ENCODE data around the gene CDC16.
A peak's percentile ranks its signal among the peaks of the same experiment; 100 is the strongest.

Gene CDC16

GRCh38 chr13:114222461-114222968 is 12.2 kb upstream of the CDC16 start:
- Histone ChIP-seq H3K4me1 (ENCODE audit: control insufficient read depth in 1 of 2, insufficient read depth in 2 of 2, low read length in 2 of 2) (no peaks in the 10 kb centered on the region), H3K36me3 (ENCODE audit: control insufficient read depth in 1 of 2, insufficient read depth in 2 of 2, low read length in 2 of 2) (no peaks in the 10 kb centered on the region), H3K23ac (ENCODE audit: low read length) (no peak overlapping the region), H3K4me2 (ENCODE audit: low read length) (no peak overlapping the region), H2AK5ac (ENCODE audit: low read length) (no peak overlapping the region), H4K91ac (ENCODE audit: low read depth, low read length) (no peak overlapping the region), H3K14ac (ENCODE audit: low read length) (no peak overlapping the region), H3K27me3 (ENCODE audit: insufficient read depth, low read length) (no peaks in the 10 kb centered on the region), H3K4me3 (ENCODE audit: low read depth, low read length) (no peak overlapping the region), H2BK120ac (ENCODE audit: insufficient read depth, low read length, poor library complexity) (no peak overlapping the region), H3K79me1 (ENCODE audit: low read length) (no peaks in the 10 kb centered on the region), H2BK12ac (ENCODE audit: low read length) (no peak overlapping the region), H3K18ac (ENCODE audit: low read length) (no peak overlapping the region), H4K12ac (ENCODE audit: low read depth, low read length) (no peak overlapping the region), H3K9ac (ENCODE audit: low read length) (no peak overlapping the region), H3K79me2 (ENCODE audit: control insufficient read depth, insufficient read depth, low read length, poor library complexity) (no peaks in the 10 kb centered on the region), H3K27ac (ENCODE audit: low read depth, low read length) (no peak overlapping the region), H3K9me3 (ENCODE audit: insufficient read depth, low read depth, low read length) (peaks cover 2% of the 10 kb centered on the region), H4K8ac (ENCODE audit: low read depth, low read length) (no peak overlapping the region), H2BK5ac (ENCODE audit: low read depth, low read length, poor library complexity) (no peak overlapping the region), H2AFZ (ENCODE audit: insufficient read depth, low read length, poor library complexity) (no peak overlapping the region), H3K4ac (ENCODE audit: low read depth, low read length) (no peak overlapping the region)
- WGBS (ENCODE audit: extremely low coverage, insufficient coverage, insufficient read length): no CpG with 5 or more reads among the region's 9 CpGs
- DNase-seq: peak; percentile 34 to 71

- H3K79me1 ChIP-seq (ENCODE audit: low read length): no peaks in the 10 kb centered on the region
- no peak overlapping the region for H4K8ac ChIP-seq (ENCODE audit: low read depth, low read length)
- no peak overlapping the region for H2BK120ac ChIP-seq (ENCODE audit: insufficient read depth, low read length, poor library complexity)
- H3K9ac ChIP-seq (ENCODE audit: low read length): no peak overlapping the region
- no peaks in the 10 kb centered on the region for H3K4me1 ChIP-seq (ENCODE audit: control insufficient read depth in 1 of 2, insufficient read depth in 2 of 2, low read length in 2 of 2)
- H3K27ac ChIP-seq (ENCODE audit: low read depth, low read length): no peak overlapping the region
- H2BK12ac ChIP-seq (ENCODE audit: low read length): no peak overlapping the region
- H3K18ac ChIP-seq (ENCODE audit: low read length): no peak overlapping the region
- no peaks in the 10 kb centered on the region for H3K27me3 ChIP-seq (ENCODE audit: insufficient read depth, low read length)
- no CpG with 5 or more reads among the region's 13 CpGs for WGBS (ENCODE audit: extremely low coverage, insufficient coverage, insufficient read length)
- H2BK5ac ChIP-seq (ENCODE audit: low read depth, low read length, poor library complexity): no peak overlapping the region
- no peak overlapping the region for H4K91ac ChIP-seq (ENCODE audit: low read depth, low read length)
- no peak overlapping the region for H3K4me3 ChIP-seq (ENCODE audit: low read depth, low read length)
- no peak overlapping the region for H4K12ac ChIP-seq (ENCODE audit: low read depth, low read length)
- H3K36me3 ChIP-seq (ENCODE audit: control insufficient read depth in 1 of 2, insufficient read depth in 2 of 2, low read length in 2 of 2): no peaks in the 10 kb centered on the region
- H2AFZ ChIP-seq (ENCODE audit: insufficient read depth, low read length, poor library complexity): no peak overlapping the region
- DNase-seq: no peak
- H3K23ac ChIP-seq (ENCODE audit: low read length): no peak overlapping the region
- H2AK5ac ChIP-seq (ENCODE audit: low read length): no peak overlapping the region
- no peak overlapping the region for H3K4ac ChIP-seq (ENCODE audit: low read depth, low read length)
- no peak overlapping the region for H3K4me2 ChIP-seq (ENCODE audit: low read length)
- peaks cover 2% of the 10 kb centered on the region for H3K9me3 ChIP-seq (ENCODE audit: insufficient read depth, low read depth, low read length)
- no peaks in the 10 kb centered on the region for H3K79me2 ChIP-seq (ENCODE audit: control insufficient read depth, insufficient read depth, low read length, poor library complexity)
- H3K14ac ChIP-seq (ENCODE audit: low read length): no peak overlapping the region
Measured at GRCh38 chr13:114224201-114224600, 10.5 kb upstream of the CDC16 start.

- Histone ChIP-seq H2BK120ac (ENCODE audit: insufficient read depth, low read length, poor library complexity) (no peak overlapping the region), H3K9ac (ENCODE audit: low read length) (no peak overlapping the region), H3K18ac (ENCODE audit: low read length) (no peak overlapping the region), H3K14ac (ENCODE audit: low read length) (no peak overlapping the region), H3K4me2 (ENCODE audit: low read length) (no peak overlapping the region), H2BK5ac (ENCODE audit: low read depth, low read length, poor library complexity) (no peak overlapping the region), H3K27me3 (ENCODE audit: insufficient read depth, low read length) (no peaks in the 10 kb centered on the region), H3K79me1 (ENCODE audit: low read length) (no peaks in the 10 kb centered on the region), H4K12ac (ENCODE audit: low read depth, low read length) (no peak overlapping the region), H3K36me3 (ENCODE audit: control insufficient read depth in 1 of 2, insufficient read depth in 2 of 2, low read length in 2 of 2) (no peaks in the 10 kb centered on the region), H3K4me1 (ENCODE audit: control insufficient read depth in 1 of 2, insufficient read depth in 2 of 2, low read length in 2 of 2) (no peaks in the 10 kb centered on the region), H4K91ac (ENCODE audit: low read depth, low read length) (no peak overlapping the region), H3K4ac (ENCODE audit: low read depth, low read length) (no peak overlapping the region), H3K27ac (ENCODE audit: low read depth, low read length) (no peak overlapping the region), H3K9me3 (ENCODE audit: insufficient read depth, low read depth, low read length) (no peaks in the 10 kb centered on the region), H3K79me2 (ENCODE audit: control insufficient read depth, insufficient read depth, low read length, poor library complexity) (no peaks in the 10 kb centered on the region), H3K4me3 (ENCODE audit: low read depth, low read length) (no peak overlapping the region), H2AFZ (ENCODE audit: insufficient read depth, low read length, poor library complexity) (no peak overlapping the region), H2BK12ac (ENCODE audit: low read length) (no peak overlapping the region), H2AK5ac (ENCODE audit: low read length) (no peak overlapping the region), H4K8ac (ENCODE audit: low read depth, low read length) (no peak overlapping the region), H3K23ac (ENCODE audit: low read length) (no peak overlapping the region)
- no peak for DNase-seq
- no CpG with 5 or more reads among the region's 8 CpGs for WGBS (ENCODE audit: extremely low coverage, insufficient coverage, insufficient read length)
Measured at GRCh38 chr13:114225610-114226009, 9.1 kb upstream of the CDC16 start.

- Histone ChIP-seq H4K8ac (ENCODE audit: low read depth, low read length) (no peak overlapping the region), H3K9ac (ENCODE audit: low read length) (no peak overlapping the region), H3K9me3 (ENCODE audit: insufficient read depth, low read depth, low read length) (no peaks in the 10 kb centered on the region), H3K23ac (ENCODE audit: low read length) (no peak overlapping the region), H3K18ac (ENCODE audit: low read length) (no peak overlapping the region), H3K36me3 (ENCODE audit: control insufficient read depth in 1 of 2, insufficient read depth in 2 of 2, low read length in 2 of 2) (no peaks in the 10 kb centered on the region), H3K4ac (ENCODE audit: low read depth, low read length) (no peak overlapping the region), H3K79me1 (ENCODE audit: low read length) (no peaks in the 10 kb centered on the region), H2BK120ac (ENCODE audit: insufficient read depth, low read length, poor library complexity) (no peak overlapping the region), H3K79me2 (ENCODE audit: control insufficient read depth, insufficient read depth, low read length, poor library complexity) (no peaks in the 10 kb centered on the region), H2BK12ac (ENCODE audit: low read length) (no peak overlapping the region), H3K27ac (ENCODE audit: low read depth, low read length) (no peak overlapping the region), H3K27me3 (ENCODE audit: insufficient read depth, low read length) (no peaks in the 10 kb centered on the region), H2BK5ac (ENCODE audit: low read depth, low read length, poor library complexity) (no peak overlapping the region), H2AFZ (ENCODE audit: insufficient read depth, low read length, poor library complexity) (no peak overlapping the region), H3K4me1 (ENCODE audit: control insufficient read depth in 1 of 2, insufficient read depth in 2 of 2, low read length in 2 of 2) (no peaks in the 10 kb centered on the region), H3K4me2 (ENCODE audit: low read length) (no peak overlapping the region), H3K4me3 (ENCODE audit: low read depth, low read length) (no peak overlapping the region), H3K14ac (ENCODE audit: low read length) (no peak overlapping the region), H4K91ac (ENCODE audit: low read depth, low read length) (no peak overlapping the region), H2AK5ac (ENCODE audit: low read length) (no peak overlapping the region), H4K12ac (ENCODE audit: low read depth, low read length) (no peak overlapping the region)
- no peak for DNase-seq
- no CpG with 5 or more reads among the region's 11 CpGs for WGBS (ENCODE audit: extremely low coverage, insufficient coverage, insufficient read length)
Measured at GRCh38 chr13:114226088-114226487, 8.6 kb upstream of the CDC16 start.

Measured in trophoblast cell (in vitro differentiated cells and primary cell).